Mesothelial cell of epicardium (in vitro differentiated cells): ENCODE data around the gene ADAMTS7. TPM values are rescaled to one million over a fixed set of nuclear protein-coding genes. Genes with fewer than 3 reads are reported as not detected.
A peak's percentile ranks its signal among the peaks of the same experiment; 100 is the strongest.
"Not testable (repeated sequence)": the region's sequence is repeated elsewhere in the genome, so short reads cannot be mapped to it uniquely, and the experiment has no call there.

ENCODE experiments used
- DNase-seq, 2 experiments: peaks; one replicate each; pipeline ENCODE4 v3.0.0; 2021; ENCODE audit warnings: low spot score in 2 of 2; ENCODE audit not compliant: unreplicated experiment in 2 of 2
- H3K27ac Mint-ChIP-seq: 2 replicates; pipeline ENCODE4 v1.8.0; 2021; ENCODE audit warnings: mixed read lengths
- H3K27me3 Mint-ChIP-seq: 2 replicates; pipeline ENCODE4 v1.8.0; 2021; ENCODE audit warnings: low read depth, mixed read lengths
- H3K36me3 Mint-ChIP-seq: 2 replicates; pipeline ENCODE4 v1.8.0; 2021; ENCODE audit warnings: mixed read lengths
- H3K4me1 Mint-ChIP-seq: 2 replicates; pipeline ENCODE4 v1.8.0; 2021; ENCODE audit warnings: mixed read lengths
- H3K4me3 Mint-ChIP-seq: 2 replicates; pipeline ENCODE4 v1.8.0; 2021; ENCODE audit warnings: mild to moderate bottlenecking, moderate library complexity, mixed read lengths
- H3K9me3 Mint-ChIP-seq: 2 replicates; pipeline ENCODE4 v1.8.0; 2021; ENCODE audit warnings: mixed read lengths
- total RNA-seq: library from RNA; stranded (reverse); gene quantifications from 3 replicates; pipeline ENCODE4 v1.2.1, GENCODE V29; 2021
- TF ChIP-seq, protein P1 (sequence below): fragments of 200-600 bp; sonication (generic); IDR thresholded peaks from one replicate; pipeline ENCODE4 v1.5.0; 2021; ENCODE audit warnings: antibody characterized with exemption; ENCODE audit not compliant: unreplicated experiment

Gene ADAMTS7
- total RNA-seq, 1 donor from 2014 or later: 101 TPM

DNA sequence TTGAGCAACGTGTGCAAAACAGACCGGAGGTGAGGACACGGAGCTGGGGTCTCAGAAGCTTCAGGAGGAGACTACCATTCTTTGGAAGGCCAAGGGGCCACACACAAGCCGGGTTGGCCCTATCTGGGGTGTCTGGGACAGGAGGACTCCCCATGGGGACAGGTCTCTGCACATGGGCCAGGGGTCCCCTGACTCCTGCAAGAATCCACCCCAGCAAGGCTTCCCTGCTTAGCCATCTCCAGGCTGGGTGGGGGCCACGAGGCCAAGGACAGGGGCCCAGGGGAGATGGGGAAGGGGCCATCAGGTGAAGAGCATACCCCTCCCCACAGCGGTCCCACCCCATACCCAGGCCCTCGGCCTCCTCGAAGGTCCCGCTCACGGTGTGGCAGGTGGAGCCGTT lies 38.5 kb downstream of the ADAMTS7 start:
- TF ChIP-seq, protein P1, sequence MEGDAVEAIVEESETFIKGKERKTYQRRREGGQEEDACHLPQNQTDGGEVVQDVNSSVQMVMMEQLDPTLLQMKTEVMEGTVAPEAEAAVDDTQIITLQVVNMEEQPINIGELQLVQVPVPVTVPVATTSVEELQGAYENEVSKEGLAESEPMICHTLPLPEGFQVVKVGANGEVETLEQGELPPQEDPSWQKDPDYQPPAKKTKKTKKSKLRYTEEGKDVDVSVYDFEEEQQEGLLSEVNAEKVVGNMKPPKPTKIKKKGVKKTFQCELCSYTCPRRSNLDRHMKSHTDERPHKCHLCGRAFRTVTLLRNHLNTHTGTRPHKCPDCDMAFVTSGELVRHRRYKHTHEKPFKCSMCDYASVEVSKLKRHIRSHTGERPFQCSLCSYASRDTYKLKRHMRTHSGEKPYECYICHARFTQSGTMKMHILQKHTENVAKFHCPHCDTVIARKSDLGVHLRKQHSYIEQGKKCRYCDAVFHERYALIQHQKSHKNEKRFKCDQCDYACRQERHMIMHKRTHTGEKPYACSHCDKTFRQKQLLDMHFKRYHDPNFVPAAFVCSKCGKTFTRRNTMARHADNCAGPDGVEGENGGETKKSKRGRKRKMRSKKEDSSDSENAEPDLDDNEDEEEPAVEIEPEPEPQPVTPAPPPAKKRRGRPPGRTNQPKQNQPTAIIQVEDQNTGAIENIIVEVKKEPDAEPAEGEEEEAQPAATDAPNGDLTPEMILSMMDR: no peak
- DNase-seq: no peak
- H3K4me3 Mint-ChIP-seq: no peak overlapping the region

DNA sequence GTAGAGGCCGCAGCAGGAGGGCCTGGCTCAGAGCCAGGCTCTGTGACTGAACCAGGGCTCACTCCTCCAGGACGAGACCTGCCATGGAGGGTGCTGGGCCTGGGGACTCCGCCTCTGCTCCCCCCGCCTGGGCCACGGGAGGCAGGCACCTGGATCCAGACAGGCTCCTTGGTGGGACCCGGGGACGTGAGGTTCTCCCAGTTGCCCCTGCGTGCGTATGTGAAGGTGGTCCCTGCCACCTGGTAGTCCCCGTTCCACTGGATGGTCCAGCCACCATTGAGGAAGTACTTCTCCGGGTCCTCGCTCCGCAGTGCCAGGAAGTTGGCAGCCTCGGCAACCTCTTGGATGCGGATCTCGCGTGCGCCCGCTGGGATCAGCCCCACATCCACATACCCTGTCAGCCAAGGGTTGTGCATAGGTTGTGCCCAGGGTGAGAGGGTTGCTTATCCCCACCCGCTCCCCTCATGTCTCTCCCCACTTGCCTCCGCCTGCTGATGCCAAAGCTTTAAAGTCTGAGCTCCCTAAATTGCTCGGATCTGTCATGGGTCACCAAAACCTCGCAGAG lies 39.7 kb downstream of the ADAMTS7 start:
- not testable (repeated sequence) for H3K27me3 Mint-ChIP-seq, H3K4me3 Mint-ChIP-seq, H3K9me3 Mint-ChIP-seq, DNase-seq, H3K4me1 Mint-ChIP-seq
- Mint-ChIP-seq H3K36me3 (peaks cover 10% of the 10 kb centered on the region), H3K27ac (peak overlapping the region; percentile 47)

More for the DNA sequence above, 38.5 kb downstream of the ADAMTS7 start:
- no peaks in the 10 kb centered on the region for H3K4me1 Mint-ChIP-seq
- no peaks in the 10 kb centered on the region for H3K9me3 Mint-ChIP-seq
- peaks cover 10% of the 10 kb centered on the region for H3K36me3 Mint-ChIP-seq
- H3K27ac Mint-ChIP-seq: no peak overlapping the region
- no peaks in the 10 kb centered on the region for H3K27me3 Mint-ChIP-seq

DNA sequence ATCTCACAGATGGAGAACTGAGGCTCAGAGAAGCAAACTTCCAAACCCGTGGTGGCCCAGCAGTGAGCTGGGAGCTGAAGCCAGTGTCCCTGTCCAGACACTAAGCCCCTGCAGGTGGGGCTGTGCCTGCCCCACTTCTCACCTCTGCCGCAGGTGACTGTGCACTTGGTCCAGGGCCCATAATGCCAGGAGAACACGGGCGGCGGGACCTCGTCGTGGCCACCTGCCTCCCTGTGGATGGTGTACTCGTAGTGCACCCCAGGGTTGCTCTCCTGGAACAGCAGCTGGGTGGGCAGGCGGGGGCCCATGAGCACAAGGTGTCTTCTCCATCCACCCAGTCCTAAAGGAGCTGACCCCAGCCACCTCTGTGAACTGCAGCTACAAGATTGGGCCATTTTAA lies 40.2 kb downstream of the ADAMTS7 start:
- not testable (repeated sequence) for H3K9me3 Mint-ChIP-seq, H3K4me3 Mint-ChIP-seq, H3K27ac Mint-ChIP-seq, H3K36me3 Mint-ChIP-seq, H3K4me1 Mint-ChIP-seq, DNase-seq, H3K27me3 Mint-ChIP-seq

DNA sequence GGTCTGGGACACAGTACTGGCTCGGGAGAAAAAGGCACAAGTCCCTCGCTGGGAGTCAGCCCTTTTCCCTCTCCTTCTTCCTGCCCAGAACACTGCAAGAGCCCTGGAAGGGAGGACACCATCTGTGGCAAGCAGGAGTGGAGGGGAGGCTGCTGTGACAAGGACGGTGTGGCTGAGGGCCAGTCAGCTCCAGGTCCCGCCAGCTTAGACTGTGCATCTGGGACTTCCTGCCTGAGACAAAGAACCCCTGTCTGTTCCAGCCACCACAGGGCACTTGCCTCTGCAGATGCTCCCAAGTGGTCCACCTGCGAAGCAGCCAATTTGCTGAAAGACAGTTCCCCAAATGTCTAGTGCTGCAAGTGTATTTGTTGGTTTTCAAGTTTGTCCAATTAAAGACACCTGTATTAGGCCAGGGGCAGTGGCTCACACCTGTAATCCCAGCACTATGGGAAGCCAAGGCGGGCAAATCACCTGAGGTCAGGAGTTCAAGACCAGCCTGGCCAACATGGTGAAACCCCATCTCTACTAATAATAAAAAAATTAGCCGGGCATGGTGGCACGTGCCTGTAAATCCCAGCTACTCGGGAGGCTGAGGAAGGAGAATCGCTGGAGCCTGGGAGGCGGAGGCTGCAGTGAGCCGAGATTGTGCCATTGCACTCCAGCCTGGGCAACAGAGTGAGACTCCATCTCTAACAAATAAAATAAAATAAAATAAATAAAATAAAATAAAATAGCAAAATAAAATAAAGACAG lies 41.6 kb downstream of the ADAMTS7 start:
- not testable (repeated sequence) for H3K9me3 Mint-ChIP-seq, DNase-seq, H3K4me1 Mint-ChIP-seq, H3K27me3 Mint-ChIP-seq, H3K36me3 Mint-ChIP-seq, H3K27ac Mint-ChIP-seq, H3K4me3 Mint-ChIP-seq

DNA sequence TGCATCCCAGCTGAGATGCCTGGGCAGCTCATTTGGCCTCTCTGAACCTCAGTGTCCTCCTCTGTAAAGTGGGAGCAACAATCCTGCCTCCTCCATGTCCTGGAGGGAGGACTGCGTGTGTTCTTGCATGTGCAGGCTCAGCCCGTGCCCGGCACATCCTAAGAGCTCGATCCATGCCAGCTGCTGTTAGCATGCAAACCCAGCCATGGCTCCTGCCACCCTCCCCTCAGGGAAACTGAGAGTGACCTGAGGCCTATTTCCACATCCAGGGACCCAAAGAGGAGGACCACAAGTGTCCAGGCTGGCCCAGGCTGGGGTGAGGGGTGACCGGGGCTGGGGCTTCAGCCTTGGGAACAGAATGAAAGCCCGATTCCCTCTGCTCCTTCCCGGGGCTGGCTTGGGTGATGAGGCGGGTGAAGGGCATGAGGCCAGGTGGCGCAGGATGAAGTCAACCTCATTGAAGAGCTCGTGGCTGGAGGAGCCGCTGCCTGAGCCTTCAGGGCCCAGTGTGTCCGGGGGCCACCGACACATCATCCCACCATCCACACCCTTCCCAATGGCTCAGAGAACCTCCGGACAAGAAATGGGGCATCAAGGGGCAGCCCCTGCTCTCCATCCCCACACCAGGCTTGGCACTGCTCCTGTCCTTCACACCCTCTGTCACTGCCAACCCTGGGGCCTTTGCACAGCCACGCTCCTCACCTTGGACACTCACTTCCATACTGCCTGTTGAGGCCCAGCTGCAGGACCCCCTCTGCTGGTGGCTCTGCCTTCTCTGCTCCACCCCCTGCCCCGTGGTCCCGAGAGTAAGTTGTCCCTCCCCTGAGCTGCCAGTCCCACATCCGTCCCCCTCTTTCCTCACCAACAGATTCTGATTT lies 42.5 kb downstream of the ADAMTS7 start:
- Mint-ChIP-seq H3K4me1 (no peaks in the 10 kb centered on the region), H3K27me3 (no peaks in the 10 kb centered on the region), H3K4me3 (no peak overlapping the region), H3K9me3 (no peaks in the 10 kb centered on the region), H3K36me3 (peaks cover 6% of the 10 kb centered on the region), H3K27ac (peak overlapping the region; percentile 6)
- DNase-seq: no peak
- TF ChIP-seq, protein P1: no peak

DNA sequence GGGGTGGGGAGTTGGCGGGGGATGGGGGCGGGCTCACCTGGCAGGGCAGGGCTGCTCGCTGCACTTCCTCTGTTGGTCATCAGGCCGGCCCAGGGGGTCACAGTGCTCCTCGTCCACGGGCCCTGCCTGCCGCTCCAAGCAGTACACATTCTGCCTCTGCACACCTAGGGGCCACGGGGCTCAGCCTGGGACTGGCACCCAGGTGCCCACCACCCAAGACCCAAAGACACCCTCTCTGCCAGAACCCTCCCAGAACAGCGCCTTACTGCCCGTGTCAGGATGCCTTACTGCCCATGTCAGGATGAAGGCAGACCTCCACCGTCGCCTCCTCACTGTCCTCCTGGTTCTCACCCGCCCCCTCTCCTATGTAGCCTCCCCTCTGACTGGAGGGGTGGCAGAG lies 43.2 kb downstream of the ADAMTS7 start:
- DNase-seq: no peak
- peak overlapping the region; percentile 6 for H3K27ac Mint-ChIP-seq
- no peak overlapping the region for H3K4me3 Mint-ChIP-seq
- TF ChIP-seq, protein P1: no peak
- no peaks in the 10 kb centered on the region for H3K27me3 Mint-ChIP-seq
- H3K36me3 Mint-ChIP-seq: peaks cover 6% of the 10 kb centered on the region
- no peaks in the 10 kb centered on the region for H3K4me1 Mint-ChIP-seq
- no peaks in the 10 kb centered on the region for H3K9me3 Mint-ChIP-seq
